HEK293 (cell line): ENCODE data around the gene KATNB1.

Experiments used
- CTCF ChIA-PET: fragments of 350-600 bp; formaldehyde crosslinking; extraction: SDS; loops from one replicate; lab custom pipeline; 2021; ENCODE audit warnings: antibody characterized with exemption; lab: Yijun Ruan, JAX
- POLR2A ChIA-PET: fragments of 300-600 bp; formaldehyde crosslinking; extraction: SDS; loops from one replicate; lab custom pipeline; 2020; ENCODE audit warnings: antibody characterized with exemption, inconsistent platforms; lab: Yijun Ruan, JAX
- H3K27ac ChIP-seq: fragments of 200-500 bp; sonication (Bioruptor generic); 2 replicates; pipeline ENCODE4 v1.5.1; 2014; ENCODE audit warnings: low read depth, low read length, control low read depth, inconsistent platforms; ENCODE audit errors: extremely low read depth
- H3K36me3 ChIP-seq, 2 experiments: fragments of 200-500 bp in 1 of 2; sonication (Bioruptor generic) in 1 of 2; 1 replicate in 1 of 2; 2 replicates in 1 of 2; pipeline ENCODE4 v1.5.1; 2014 to 2017; ENCODE audit warnings: inconsistent platforms in 2 of 2, low read length in 2 of 2; ENCODE audit not compliant: control insufficient read depth in 2 of 2, insufficient read depth in 1 of 2
- H3K4me1 ChIP-seq: fragments of 200-500 bp; sonication (Bioruptor generic); 2 replicates; pipeline ENCODE4 v1.5.1; 2014; ENCODE audit warnings: mild to moderate bottlenecking, low read length, inconsistent platforms; ENCODE audit not compliant: control insufficient read depth, insufficient read depth
- H3K4me3 ChIP-seq: 2 replicates; pipeline ENCODE4 v1.5.1; 2011; ENCODE audit warnings: low read depth, mild to moderate bottlenecking, control low read depth, low read length, moderate library complexity
- H3K9me3 ChIP-seq: fragments of 200-500 bp; sonication (Bioruptor generic); 2 replicates; pipeline ENCODE4 v1.5.1; 2014; ENCODE audit warnings: low read depth, low read length, inconsistent platforms; ENCODE audit not compliant: control insufficient read depth, insufficient read depth
- FEZF1 ChIP-seq: fragments of 450-650 bp; formaldehyde crosslinking; IDR thresholded peaks from 2 replicates; pipeline ENCODE4 v1.5.1; 2016; ENCODE audit warnings: missing biosample characterization, missing genetic modification characterization
- TSHZ1 ChIP-seq: fragments of 450-650 bp; formaldehyde crosslinking; IDR thresholded peaks from 2 replicates; pipeline ENCODE4 v1.5.1; 2016; ENCODE audit warnings: missing biosample characterization, missing genetic modification characterization, borderline replicate concordance
- ZNF501 ChIP-seq: fragments of 450-650 bp; formaldehyde crosslinking; IDR thresholded peaks from 2 replicates; pipeline ENCODE4 v1.5.1; 2016; ENCODE audit warnings: missing biosample characterization, missing genetic modification characterization
- ZSCAN16 ChIP-seq: fragments of 450-650 bp; formaldehyde crosslinking; IDR thresholded peaks from 2 replicates; pipeline ENCODE4 v1.5.1; 2016; ENCODE audit warnings: missing biosample characterization, missing genetic modification characterization
- TF ChIP-seq, protein P1 (sequence below): fragments of 450-650 bp; formaldehyde crosslinking; IDR thresholded peaks from 2 replicates; pipeline ENCODE4 v1.5.1; 2017; ENCODE audit warnings: missing biosample characterization, mild to moderate bottlenecking, missing genetic modification characterization, moderate library complexity
- TF ChIP-seq, protein P2 (sequence below): fragments of 450-650 bp; formaldehyde crosslinking; IDR thresholded peaks from 2 replicates; pipeline ENCODE4 v1.5.1; 2016; ENCODE audit warnings: missing biosample characterization, missing genetic modification characterization
- TF ChIP-seq, protein P3 (sequence below): fragments of 450-650 bp; formaldehyde crosslinking; IDR thresholded peaks from 2 replicates; pipeline ENCODE4 v1.5.1; 2016; ENCODE audit warnings: missing biosample characterization, missing genetic modification characterization

The KATNB1 gene

DNA sequence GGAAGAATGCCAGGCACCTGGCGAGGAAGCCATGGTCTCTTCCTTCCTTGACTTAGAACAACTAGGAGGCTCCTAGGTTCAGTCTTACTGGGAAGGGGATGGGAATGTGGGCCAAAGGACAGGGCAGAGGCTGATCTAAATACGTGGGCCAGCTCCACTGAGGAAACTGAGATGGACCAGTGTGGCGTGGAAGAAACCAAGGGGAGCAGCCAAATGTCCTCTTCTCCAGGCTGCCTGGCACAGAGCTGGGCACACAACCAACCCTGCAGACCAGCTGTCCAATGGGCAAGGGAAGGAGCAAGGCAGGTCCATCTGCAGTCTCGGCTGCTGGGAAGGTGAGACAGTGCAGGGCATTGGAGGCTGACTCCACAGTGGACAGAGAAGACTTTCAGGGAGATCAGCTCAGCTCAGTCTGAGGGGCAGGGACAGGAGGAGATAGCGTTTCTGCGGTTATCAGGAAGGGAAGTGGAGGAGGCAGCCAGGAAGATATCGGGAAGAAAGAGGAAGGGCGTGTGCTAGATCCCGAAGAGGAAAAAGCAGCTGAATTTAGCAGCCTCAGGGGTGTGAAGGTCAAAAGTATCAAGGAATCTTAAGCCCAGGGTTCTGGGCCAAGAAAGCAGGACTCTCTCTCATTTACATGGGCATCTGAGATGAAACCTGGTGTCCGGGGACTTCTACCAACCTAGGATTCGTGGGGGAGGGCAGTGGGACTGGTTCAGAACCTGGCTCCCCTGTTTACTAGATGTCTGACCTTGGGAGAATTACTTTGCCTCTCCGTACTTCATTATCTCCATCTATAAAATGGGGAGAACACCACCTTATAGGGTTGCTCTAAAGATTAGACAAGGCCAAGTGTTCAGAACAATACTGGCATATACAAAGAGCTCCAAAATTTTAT is 64.9 kb downstream of the KATNB1 start:
- Histone ChIP-seq H3K9me3 (no peaks in the 10 kb centered on the region), H3K4me1 (peaks cover 3% of the 10 kb centered on the region; the same call in 1 of the 2 replicates), H3K27ac (no peak overlapping the region), H3K36me3 (peaks cover 0 to 9% of the 10 kb centered on the region in 2 experiments; a peak in 1 of 3 replicates), H3K4me3 (no peak overlapping the region)
- ChIA-PET POLR2A (interaction anchor here (1.9 kb wide), 1 partner anchor 10 kb away, joined by 7 read pairs; no protein-coding TSS in a partner anchor), CTCF (interaction anchor here (0.6 to 2.7 kb wide), 4 partner anchors 63 to 924 kb away, joined by 3 to 13 read pairs (median 6); no protein-coding TSS in a partner anchor)
- TF ChIP-seq, protein P1, sequence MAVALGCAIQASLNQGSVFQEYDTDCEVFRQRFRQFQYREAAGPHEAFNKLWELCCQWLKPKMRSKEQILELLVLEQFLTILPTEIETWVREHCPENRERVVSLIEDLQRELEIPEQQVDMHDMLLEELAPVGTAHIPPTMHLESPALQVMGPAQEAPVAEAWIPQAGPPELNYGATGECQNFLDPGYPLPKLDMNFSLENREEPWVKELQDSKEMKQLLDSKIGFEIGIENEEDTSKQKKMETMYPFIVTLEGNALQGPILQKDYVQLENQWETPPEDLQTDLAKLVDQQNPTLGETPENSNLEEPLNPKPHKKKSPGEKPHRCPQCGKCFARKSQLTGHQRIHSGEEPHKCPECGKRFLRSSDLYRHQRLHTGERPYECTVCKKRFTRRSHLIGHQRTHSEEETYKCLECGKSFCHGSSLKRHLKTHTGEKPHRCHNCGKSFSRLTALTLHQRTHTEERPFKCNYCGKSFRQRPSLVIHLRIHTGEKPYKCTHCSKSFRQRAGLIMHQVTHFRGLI (tag by site-specific recombination), result 0 out of 2 replicates have a peak, but pooled peaks have one; percentile 7
- TF ChIP-seq ZNF501 (tag by site-specific recombination) (no peak), ZSCAN16 (no peak), FEZF1 (tag by site-specific recombination) (no peak)
- TF ChIP-seq, protein P2, sequence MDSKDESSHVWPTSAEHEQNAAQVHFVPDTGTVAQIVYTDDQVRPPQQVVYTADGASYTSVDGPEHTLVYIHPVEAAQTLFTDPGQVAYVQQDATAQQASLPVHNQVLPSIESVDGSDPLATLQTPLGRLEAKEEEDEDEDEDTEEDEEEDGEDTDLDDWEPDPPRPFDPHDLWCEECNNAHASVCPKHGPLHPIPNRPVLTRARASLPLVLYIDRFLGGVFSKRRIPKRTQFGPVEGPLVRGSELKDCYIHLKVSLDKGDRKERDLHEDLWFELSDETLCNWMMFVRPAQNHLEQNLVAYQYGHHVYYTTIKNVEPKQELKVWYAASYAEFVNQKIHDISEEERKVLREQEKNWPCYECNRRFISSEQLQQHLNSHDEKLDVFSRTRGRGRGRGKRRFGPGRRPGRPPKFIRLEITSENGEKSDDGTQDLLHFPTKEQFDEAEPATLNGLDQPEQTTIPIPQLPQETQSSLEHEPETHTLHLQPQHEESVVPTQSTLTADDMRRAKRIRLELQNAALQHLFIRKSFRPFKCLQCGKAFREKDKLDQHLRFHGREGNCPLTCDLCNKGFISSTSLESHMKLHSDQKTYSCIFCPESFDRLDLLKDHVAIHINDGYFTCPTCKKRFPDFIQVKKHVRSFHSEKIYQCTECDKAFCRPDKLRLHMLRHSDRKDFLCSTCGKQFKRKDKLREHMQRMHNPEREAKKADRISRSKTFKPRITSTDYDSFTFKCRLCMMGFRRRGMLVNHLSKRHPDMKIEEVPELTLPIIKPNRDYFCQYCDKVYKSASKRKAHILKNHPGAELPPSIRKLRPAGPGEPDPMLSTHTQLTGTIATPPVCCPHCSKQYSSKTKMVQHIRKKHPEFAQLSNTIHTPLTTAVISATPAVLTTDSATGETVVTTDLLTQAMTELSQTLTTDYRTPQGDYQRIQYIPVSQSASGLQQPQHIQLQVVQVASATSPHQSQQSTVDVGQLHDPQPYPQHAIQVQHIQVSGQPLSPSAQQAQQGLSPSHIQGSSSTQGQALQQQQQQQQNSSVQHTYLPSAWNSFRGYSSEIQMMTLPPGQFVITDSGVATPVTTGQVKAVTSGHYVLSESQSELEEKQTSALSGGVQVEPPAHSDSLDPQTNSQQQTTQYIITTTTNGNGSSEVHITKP (tag by site-specific recombination), result peak; percentile 16; the same call in 1 of the 2 replicates

GRCh38 chr16:57801098-57801808 is 65.7 kb downstream of the KATNB1 start:
- CTCF ChIA-PET, result interaction anchor here (0.6 to 2.7 kb wide), 3 partner anchors 62 to 923 kb away, joined by 3 to 13 read pairs (median 7); no protein-coding TSS in a partner anchor
- Histone ChIP-seq H3K27ac (no peak overlapping the region), H3K4me3 (peak overlapping the region; percentile 49), H3K36me3 (peaks cover 0 to 9% of the 10 kb centered on the region in 2 experiments; a peak in 1 of 3 replicates)
- POLR2A ChIA-PET, result interaction anchor here (1.9 kb wide), 1 partner anchor 9 kb away, joined by 7 read pairs; no protein-coding TSS in a partner anchor
- no peak for TF ChIP-seq TSHZ1 (tag by site-specific recombination)
- TF ChIP-seq, protein P3, sequence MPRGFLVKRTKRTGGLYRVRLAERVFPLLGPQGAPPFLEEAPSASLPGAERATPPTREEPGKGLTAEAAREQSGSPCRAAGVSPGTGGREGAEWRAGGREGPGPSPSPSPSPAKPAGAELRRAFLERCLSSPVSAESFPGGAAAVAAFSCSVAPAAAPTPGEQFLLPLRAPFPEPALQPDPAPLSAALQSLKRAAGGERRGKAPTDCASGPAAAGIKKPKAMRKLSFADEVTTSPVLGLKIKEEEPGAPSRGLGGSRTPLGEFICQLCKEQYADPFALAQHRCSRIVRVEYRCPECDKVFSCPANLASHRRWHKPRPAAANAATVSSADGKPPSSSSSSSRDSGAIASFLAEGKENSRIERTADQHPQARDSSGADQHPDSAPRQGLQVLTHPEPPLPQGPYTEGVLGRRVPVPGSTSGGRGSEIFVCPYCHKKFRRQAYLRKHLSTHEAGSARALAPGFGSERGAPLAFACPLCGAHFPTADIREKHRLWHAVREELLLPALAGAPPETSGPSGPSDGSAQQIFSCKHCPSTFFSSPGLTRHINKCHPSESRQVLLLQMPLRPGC (tag by site-specific recombination), result no peak
- TF ChIP-seq, all 188 proteins: peak for 0
- Histone ChIP-seq H3K9me3 (no peaks in the 10 kb centered on the region), H3K4me1 (peaks cover 3% of the 10 kb centered on the region; the same call in 1 of the 2 replicates)
